CD4-positive, alpha-beta T cell treated with Interleukin-15 for 4 hours (primary cell): ENCODE results near the gene ZEB2.

ENCODE experiments used
- DNase-seq: peaks from one replicate; pipeline ENCODE4 v3.0.0-alpha.2; 2020; ENCODE audit warnings: low spot score

ZEB2 gene

DNA sequence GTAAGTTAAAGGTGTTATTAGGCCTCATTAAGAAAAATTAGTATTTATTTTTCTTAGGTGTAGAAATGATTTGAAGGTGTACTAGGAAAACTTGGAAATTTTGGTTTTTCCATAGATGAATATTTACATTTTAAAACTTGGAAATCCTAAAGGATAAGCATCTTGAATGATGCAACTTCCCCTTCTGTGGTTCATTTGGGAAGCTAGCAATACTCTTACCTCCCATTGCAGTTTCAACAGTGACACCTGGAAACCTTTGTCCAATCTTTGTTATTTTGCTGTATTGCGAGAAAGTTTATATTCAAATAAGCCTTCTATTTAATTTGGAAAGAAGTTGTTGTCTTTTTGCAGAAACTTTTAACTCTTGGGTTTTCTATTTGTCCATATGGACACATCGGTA is 68.5 kb downstream of the ZEB2 start:
- DNase-seq: no peak

DNA sequence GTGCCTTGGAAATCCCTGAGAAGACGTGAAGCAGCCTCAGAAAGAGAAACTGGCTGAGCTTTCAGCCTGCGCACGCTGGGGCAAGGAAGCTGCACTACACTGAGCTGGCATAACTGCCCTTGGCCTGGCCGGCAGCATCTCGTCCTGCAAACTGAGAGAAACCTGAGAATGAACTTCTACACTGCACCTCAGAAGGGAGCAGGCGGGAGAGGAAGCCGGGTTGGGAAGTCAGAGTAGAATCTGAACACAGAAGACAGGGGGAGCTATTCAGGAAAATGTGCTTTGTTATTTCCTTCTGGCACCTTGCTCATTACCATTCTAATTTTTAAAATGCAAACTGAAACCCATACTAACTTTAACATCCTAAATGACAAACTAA is 70.9 kb downstream of the ZEB2 start:
- DNase-seq: no peak

DNA sequence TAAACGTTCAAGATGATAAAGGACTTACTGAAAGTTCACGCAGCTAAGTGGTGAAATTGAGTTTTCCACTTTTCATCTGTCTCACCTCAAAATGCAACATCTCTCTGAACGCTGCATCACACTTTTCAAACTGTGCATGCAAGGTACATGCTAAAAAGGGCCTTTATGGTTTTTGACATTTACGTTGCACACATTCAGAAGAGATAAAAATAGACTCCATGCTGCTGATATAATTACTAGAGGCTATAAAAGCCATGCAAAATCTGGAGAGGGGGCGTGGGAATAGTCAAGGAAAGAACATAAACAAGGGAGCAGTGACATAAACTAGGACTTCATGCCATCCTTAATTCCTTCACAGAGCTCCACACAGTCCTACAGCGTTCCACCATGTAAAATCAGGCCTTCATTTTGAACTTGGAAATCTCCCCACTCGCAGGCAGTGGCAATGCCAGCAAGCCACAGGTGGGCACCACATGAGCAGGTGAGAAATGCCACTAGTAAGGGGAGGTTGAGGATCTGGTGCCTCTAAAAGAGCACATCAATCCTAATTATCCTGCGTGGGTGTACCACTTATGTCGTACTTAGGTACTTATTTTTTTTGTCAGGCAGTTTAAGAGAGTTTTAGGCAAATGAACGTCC is 71.4 kb downstream of the ZEB2 start:
- DNase-seq: no peak

DNA sequence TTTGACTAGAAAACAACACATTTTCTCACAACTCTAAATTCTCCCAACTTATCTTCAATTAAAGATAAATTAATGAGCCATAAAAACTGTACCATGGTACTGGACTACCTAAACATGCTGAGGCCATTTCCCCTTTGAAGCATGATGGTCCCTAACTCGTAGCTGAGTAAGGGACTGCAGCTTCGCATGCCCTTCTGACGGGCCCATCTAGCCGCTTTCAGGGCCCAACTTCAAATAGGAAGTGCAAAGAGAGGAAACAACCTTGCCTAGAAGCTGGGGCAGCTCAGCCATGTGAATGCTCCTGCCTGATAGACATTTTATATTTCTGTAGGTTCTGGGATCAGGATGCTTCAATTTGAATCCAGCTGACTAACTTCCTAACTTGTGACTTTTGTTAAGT is 72.4 kb downstream of the ZEB2 start:
- DNase-seq: no peak

DNA sequence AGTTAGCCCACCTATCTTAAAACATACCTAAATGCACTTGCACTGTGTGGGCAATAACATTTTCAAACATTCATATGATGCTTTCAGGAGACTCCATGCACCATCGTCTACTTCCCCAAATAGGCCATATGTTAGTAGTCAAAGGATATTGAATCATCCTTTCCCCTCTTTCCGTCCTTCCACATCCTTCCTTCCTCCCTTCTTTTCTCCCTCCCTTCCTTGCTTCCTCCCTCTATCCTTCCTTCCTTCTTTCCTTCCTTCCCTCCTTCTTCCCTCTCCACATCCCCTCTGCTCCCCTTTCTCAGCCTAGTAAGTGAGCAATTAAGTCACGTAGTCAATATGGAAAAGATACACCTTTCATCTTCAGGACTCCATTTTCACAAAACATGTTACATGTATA is 73.8 kb downstream of the ZEB2 start:
- no peak for DNase-seq

DNA sequence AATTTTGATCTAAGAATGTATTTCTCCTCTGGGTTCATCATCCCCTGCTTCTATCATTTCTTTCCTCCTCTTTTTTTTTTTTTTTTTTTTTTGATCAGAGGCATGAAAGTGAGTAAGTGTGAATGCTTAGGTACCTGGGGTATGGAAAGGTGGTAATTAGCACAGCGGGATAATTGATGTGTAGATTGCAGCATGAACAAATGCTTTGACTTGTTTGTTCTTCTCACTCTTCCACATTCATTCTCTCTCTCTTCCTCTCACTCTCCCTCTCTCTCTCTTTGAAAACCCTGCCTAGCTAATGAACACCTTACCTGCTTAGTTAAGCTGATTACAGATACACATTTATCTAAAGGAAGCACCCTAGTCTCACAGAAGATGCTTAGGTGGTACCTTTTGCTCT is 74.7 kb downstream of the ZEB2 start:
- DNase-seq: no peak

DNA sequence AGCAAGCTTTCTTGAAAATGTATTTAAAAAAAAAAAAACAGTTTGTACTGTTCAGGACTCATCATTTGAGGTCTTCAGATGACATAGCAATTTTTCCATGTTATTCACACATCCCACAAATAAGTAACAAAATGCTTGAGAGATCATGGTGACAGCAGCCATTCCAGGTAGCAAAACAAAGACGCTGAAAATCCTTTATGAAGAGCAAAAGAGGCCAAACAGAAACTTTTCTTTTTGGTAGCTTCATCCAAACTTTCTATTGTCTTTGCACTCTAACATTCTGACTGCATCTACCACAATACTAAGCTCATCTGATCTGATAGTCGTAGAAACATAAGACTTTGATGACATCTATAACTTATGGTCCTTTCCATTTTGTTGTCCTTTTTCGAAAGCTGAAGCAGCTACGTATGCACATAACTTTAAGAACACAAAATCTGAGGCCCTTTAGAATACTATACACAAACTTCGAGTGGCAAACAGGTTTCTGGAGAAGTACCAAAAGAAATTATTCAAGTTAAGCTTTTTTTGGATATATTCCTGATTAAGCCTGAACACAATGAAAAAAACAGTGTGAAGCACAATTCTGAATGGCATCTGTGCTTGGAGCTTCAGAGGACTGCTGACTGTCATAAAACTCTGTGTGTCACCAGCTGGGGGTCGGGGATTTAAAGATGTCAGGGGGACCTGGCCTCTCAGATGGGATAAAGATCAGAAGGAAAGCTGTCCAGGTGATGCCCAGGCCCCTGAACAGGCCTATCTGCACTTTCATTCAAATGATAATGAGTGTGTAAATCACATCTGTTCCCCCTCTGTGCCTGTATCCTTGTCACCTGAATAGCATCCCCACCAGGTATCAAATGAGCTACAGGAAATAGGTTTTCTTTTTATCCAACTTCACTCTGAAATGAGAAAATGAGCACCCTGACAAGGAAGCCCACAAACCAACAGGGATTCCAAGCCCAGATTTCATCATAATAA is 75.8 kb downstream of the ZEB2 start:
- no peak for DNase-seq

DNA sequence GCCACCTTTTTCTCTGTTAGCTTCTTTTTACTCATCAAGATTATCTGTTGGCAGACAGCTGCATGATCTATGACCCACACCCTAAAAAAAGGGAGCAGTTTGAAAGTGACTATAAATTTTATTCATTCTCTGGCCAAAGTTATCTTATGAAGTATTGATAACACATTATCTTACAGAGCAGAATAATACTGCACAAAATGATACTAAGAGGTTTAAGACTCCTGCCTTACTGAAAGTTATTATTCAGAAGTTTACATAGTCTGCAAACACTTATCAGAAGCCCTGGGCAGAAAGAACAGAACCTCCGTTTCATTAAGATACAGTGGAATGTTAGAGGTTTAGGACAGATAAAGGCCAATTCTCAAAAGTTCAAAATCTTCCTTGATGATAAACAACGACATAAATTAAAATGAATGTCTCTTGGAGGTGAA is 78.2 kb downstream of the ZEB2 start:
- DNase-seq: no peak

DNA sequence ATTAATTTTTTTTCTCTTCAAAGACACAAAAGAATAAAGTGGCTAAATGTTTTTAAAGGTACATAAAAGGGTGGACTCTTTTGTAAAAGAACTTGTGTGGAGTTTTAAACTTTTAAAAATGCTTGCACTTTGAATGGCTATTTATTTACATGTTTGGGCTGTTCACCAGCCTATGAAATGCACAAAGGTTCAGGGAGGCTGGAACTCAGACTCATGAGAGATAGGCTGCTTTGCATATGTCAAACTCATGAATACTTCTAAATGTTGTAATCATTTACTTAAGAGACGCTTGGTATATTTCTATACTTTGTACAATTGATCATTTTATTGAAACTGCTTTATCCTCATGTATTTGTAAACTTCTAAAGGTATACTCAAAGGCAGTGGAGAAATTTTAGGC is 79.9 kb downstream of the ZEB2 start:
- no peak for DNase-seq

DNA sequence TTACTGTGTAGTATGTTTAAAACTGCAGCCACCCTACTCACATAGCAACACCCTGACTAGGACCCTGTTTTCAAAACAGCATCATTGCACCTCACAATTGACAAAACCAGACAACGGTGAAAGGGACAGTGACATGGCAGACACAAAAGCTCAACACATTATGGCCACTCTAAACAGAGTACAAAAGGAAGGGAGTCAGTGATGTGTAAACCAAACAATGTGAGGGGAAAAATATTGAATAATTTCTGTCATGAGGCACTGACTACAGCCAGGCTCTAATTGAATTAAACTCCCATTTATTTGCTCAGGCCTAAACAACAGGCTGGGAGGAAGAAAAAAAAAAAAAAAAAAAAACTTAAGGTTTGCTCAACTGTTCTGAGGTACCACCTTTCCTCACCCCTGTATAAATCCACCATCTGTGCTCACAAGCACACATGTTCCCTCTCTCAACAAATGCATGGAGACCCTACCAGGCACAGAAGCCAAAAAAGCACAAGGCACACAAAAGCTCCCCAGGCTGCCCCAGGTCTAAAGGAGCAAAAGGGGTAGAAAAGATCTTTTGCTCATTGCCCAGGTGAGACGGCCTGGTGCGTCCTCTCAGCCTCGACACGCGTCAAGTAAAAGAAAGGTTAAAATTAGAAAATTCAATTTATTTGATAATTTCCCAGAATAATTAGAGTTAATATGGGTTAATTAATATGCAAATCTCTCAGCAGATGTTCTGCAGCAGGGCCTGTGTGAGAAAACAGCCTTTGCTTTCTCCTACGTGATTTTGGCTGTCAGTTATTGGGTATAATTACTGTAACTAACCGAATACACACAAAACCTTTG is 80.9 kb downstream of the ZEB2 start:
- DNase-seq: no peak

DNA sequence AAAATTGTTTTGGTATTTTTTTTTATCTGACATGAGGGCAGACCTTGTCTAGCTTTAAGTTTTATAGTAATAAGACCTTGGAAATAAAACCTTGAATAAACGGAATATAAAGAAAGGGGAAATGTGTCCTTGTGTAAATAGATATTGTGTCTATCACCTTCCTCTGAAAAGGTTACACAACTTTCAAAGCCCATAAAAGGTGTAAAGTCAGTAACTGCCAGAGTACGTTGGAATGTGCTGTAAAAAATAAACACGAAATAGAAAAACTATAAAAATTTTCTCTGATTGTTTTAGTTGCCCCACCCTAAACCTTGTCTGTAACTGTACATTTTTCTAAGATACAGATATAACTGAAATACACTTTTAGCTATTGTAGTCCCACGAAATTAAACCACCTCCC is 82.3 kb downstream of the ZEB2 start:
- DNase-seq: no peak

DNA sequence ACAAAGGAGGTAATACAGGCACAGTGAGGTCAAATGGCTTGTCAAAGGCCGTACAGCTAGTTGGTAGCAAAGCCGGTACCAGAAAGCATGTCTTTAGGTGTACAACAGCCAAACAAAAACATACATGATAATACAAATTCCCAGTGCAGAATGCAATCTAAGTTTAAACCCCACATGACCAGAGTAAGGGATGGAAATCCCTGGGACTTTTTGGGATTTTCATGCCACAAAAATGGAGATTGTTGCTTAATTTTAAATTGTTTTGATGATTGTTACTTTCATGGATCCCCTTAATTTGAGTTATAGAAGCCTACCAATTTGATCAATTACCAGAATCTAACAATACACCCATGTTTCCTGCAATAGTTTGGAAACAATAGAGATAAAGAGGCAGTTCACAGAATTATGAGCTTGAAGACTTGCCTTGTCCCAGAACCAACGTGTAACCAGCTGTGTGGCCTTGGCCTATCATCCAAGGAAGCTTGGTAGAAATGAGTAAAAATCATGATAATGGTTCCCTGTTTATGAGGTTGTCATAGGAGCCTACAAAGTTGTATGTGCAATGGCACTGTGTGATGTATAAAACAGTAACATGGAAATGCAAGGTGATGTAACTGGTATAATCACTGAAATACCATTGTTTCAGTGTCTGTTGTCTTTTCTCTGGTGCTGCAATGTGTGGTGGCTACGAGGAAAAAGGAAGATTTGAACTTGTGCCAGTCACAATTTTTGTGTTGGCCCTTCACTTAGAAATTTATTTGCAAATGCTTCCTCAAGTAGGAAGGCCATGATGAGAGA is 85.3 kb downstream of the ZEB2 start:
- DNase-seq: no peak

DNA sequence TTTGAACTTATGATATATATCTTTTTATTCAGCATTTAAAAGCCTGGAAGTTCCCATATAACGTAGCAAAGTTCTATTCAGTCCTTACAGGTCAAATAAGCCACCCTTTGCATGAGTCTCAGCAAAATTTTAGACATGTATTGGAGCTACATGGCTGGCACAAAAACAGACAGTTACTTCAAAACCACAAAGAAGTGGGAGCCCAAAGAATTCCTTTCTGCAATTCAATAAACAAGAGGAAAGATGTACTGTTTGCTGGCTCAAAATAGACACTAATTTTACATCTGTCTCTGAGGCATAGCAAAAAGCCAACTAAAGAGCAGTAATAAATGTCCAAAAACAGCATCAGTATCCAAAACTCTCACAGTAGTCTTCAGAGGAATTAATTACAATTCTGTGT is 87.0 kb downstream of the ZEB2 start:
- DNase-seq: no peak

DNA sequence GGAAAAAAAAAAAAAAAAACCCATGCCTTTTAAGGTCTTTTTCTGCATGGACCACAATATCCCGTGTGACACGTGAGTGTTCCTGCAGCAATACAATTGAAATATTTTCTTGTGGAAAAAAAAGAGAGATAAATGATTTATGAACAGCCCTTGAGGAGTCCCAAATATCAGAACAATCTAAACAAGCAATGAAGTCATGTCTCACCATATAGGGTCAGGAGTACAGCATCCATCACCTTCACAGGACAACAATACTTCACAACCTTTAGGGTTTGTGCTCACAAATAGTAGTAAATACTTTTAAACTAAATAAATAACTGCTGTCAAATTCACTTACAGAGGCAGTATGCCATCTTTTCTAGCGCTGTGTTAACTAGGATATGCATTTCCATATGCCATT is 87.9 kb downstream of the ZEB2 start:
- DNase-seq: no peak

DNA sequence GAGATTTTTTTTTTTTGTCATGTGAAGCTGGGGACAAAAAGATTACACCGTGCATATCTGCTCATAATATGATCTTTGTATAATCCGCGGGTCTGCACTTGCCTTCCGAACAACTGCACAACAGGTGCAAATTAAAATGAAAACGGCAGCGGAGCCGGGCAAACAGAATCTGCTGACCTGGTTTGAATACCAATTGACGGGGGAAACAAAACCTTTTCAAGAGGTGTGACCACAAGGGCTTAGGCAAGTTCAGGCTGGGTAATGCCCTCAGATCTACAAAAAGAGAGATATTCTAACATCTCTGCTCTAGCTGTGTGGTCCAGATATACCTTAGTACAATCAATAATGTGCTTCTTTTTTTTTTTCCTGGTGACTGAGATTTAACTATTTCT is 88.5 kb downstream of the ZEB2 start:
- DNase-seq: no peak

DNA sequence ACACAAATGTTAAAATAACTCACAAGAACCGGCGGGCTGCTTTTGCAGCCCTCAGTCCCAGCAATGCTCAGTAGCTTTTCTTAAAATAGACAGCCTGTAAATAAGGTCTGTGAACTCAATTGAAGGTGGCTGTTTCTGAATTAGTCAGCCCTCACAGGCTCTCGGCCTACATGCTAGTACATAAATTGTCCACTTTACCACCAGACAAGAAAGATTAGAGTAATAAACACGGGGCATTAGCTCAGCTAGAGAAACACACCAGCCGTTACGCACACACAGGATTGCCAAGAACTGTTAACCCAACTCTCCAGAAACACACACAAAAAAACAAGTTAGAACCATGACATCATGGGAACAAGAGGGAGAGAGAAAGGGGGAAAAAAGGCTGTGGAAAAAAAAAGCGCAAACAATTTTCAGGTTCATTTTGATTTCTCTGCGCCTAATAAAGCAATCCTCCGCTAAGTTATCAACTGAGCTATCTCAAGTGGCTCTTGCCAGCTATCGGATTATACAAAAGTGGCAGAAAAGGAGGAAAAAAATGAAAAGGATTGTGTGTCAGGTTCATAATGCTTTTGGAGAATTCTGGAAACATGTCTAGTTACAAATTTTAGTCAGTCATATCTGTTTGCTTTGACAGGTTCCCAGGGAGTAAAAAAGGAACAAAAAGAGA is 89.1 kb downstream of the ZEB2 start:
- DNase-seq: peak; percentile 17

DNA sequence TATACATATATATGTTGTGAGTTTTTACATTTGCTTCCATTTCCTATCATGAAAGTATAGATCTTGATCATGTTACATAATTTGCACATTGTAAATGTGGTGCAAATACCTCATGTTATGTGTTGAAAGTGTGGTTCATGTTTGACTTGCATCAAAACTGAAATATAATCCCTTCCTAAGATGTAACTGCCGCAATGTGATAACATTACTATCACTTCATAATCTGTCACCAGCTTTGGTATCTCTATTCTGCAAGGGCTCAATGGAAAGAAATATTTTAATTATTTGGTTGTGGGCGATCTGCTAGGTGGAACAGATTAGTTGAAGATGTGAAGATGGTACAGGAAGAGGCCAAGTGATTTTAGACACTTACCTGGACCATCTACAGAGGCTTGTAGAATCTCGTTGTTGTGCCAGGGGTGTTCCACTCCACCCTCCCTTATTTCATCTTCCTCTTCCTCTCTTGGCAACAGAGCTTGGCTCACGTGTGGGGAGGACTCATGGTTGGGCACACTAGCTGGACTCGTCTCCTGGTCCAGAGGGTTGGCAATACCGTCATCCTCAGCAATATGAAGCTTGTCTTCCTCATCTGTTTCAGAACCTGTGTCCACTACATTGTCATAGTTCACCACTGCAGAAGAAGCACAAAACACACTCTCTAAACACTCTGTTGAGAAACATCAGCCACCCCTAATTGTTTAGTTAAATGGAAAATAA is 90.4 kb downstream of the ZEB2 start:
- DNase-seq: no peak

DNA sequence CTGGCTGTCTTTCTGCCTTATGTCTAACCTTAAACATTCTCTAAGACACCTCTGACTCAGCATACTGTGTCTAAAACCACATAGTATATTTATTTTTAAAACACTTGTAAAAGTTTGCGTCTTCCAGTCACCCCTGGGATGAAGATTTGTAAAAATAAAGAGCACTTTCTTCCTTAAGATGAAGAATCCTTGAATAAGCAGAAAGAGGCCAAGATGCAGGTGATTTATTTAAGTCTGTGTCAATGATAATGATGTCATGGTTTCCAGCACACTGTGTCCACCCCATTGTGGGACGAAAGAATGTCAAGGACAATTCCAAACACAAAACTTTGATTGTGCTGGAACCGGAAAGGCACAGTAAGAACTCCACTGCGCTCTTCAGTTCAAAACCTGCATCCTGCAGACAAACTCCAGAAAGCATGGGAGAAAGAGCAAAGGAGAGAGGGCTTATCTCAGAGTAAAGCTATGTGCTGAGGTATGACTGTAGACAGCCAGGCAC is 92.9 kb downstream of the ZEB2 start:
- DNase-seq: no peak

DNA sequence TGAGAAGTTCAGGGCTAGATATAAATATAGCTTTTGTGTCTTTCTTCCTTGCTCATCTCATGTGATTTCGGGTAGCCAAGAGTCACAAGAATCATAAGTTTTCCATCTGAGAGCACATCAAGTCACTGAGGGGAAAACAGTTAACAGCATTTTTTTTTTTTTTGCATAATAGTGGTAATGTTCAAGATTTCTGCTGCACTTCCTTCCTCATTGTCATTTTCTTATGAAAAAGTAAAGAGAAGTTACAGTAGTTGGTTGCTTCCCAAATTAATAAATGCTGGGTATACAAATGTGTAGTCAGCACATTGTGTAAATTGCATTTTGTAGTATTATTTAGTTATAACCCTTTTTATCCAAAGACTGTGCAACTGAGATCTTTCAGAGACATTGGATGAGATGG is 93.6 kb downstream of the ZEB2 start:
- no peak for DNase-seq

DNA sequence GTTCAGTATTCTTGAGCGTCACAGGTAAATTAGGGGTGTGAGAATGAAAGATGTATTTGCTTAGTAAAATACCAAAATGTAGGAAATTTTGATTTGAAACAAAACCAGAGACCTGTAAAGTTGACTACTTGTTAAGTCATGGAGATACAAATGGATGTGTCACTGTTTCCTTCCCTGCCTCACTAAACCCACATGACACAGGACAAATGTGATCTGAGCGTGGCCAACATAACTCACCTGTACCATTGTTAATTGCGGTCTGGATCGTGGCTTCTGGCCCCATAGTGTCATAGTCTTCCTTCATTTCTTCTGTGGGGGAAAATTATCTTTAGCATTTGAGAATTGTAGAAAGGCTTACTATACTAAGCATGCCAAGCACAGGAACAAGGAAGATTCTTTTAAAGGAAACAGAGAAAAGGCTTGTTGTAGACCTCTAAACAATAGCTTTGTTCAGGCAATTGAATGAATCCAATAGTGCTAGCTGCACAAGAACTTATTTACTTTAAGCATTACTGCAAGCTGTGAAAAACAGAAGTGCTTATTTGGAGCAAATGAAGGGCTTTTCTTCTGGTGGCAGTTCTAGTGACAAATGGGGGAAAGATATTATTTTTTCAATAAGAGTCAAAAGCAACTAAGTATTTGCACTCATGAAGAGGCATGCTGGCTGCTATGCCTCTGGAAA is 95.2 kb downstream of the ZEB2 start:
- no peak for DNase-seq
